HCT116 (cell line): ENCODE measurements around the gene CDH23. TPM values are rescaled to one million over a fixed set of nuclear protein-coding genes. Genes with fewer than 3 reads are reported as not detected.

Source experiments
- ATAC-seq: fragments of 200-7000 bp; cut with Tn5 transposase; 2 replicates; pipeline ENCODE4 v1.9.1; 2020; ENCODE audit warnings: mild to moderate bottlenecking, moderate library complexity
- BruUV-seq: library from RNA; stranded (reverse); fragments of 400-500 nt; replicated peaks from 2 replicates; lab custom pipeline; 2021; lab: Mats Ljungman, UMichigan
- CTCF ChIA-PET: fragments of 300-600 bp; sonication (Branson Sonifier 250); formaldehyde crosslinking; loops from one replicate; lab custom pipeline; 2021; ENCODE audit warnings: antibody characterized with exemption; lab: Charles Lee
- POLR2A ChIA-PET: fragments of 300-600, 350-600 bp; sonication (Branson Sonifier 250); formaldehyde crosslinking; loops from one replicate; lab custom pipeline; 2021; ENCODE audit warnings: antibody characterized with exemption; lab: Charles Lee
- RAD21 ChIA-PET, 2 experiments: fragments of 300-600 bp; sonication (Branson Sonifier 250); formaldehyde crosslinking; loops; one replicate each; lab custom pipeline; 2023; ENCODE audit warnings: low total read pairs in 2 of 2; ENCODE audit not compliant: uncharacterized antibody in 2 of 2, unreplicated experiment in 2 of 2, low non-redundant PET in 1 of 2; lab: Charles Lee
- DNase-seq: peaks from one replicate; pipeline ENCODE4 v3.0.0-alpha.2; 2010; ENCODE audit warnings: low read depth, low spot score
- H2AFZ ChIP-seq: fragments of 200-600 bp; shearing (Covaris generic), sonication (generic); 2 replicates; pipeline ENCODE4 v1.6.1; 2017; ENCODE audit warnings: low read depth, mixed run types, mixed read lengths, antibody characterized with exemption, low read length; ENCODE audit not compliant: poor library complexity, severe bottlenecking
- H3K27ac ChIP-seq: 2 replicates; pipeline ENCODE4 v1.5.1; 2012; ENCODE audit warnings: low read depth, low read length
- H3K27me3 ChIP-seq: fragments of 200-600 bp; sonication (generic); 2 replicates; pipeline ENCODE4 v1.6.1; 2016; ENCODE audit warnings: mixed run types, low read length, mixed read lengths; ENCODE audit not compliant: insufficient read depth
- H3K36me3 ChIP-seq, 2 experiments: fragments of 200-500 bp in 1 of 2; fragments of 200-600 bp in 1 of 2; sonication (Bioruptor generic) in 1 of 2; sonication (generic) in 1 of 2; 2 replicates each; pipeline versions ENCODE4 v1.5.1 to v1.6.1; 2014 to 2016; ENCODE audit warnings: low read length in 2 of 2, inconsistent platforms in 1 of 2, mixed read lengths in 1 of 2, mixed run types in 1 of 2; ENCODE audit not compliant: insufficient read depth in 2 of 2, control insufficient read depth in 1 of 2
- H3K4me1 ChIP-seq, 2 experiments: fragments of 200-600 bp in 1 of 2; sonication (generic) in 1 of 2; 2 replicates each; pipeline versions ENCODE4 v1.5.1 to v1.6.1; 2012 to 2017; ENCODE audit warnings: low read length in 2 of 2, inconsistent platforms in 1 of 2, mild to moderate bottlenecking in 1 of 2, mixed read lengths in 1 of 2, mixed run types in 1 of 2, moderate library complexity in 1 of 2; ENCODE audit not compliant: insufficient read depth in 2 of 2, control insufficient read depth in 1 of 2
- H3K4me2 ChIP-seq: fragments of 200-600 bp; sonication (generic); 2 replicates; pipeline ENCODE4 v1.6.1; 2017; ENCODE audit warnings: mixed run types, low read length, mixed read lengths
- H3K4me3 ChIP-seq, 2 experiments: fragments of 200-600 bp in 1 of 2; sonication (generic) in 1 of 2; replicated peaks in 1 of 2; 2 replicates each; pipeline ENCODE4 v1.5.1; 2011 to 2016; ENCODE audit warnings: low read length in 2 of 2, control low read depth in 1 of 2, low read depth in 1 of 2, mild to moderate bottlenecking in 1 of 2, mixed read lengths in 1 of 2, mixed run types in 1 of 2
- H3K79me2 ChIP-seq: fragments of 200-600 bp; sonication (generic); 2 replicates; pipeline ENCODE4 v1.6.1; 2017; ENCODE audit warnings: mild to moderate bottlenecking, mixed run types, low read length, moderate library complexity, mixed read lengths; ENCODE audit not compliant: insufficient read depth
- H3K9ac ChIP-seq: fragments of 200-600 bp; sonication (generic); 2 replicates; pipeline ENCODE4 v1.6.1; 2016; ENCODE audit warnings: low read length, mixed read lengths
- H3K9me2 ChIP-seq: fragments of 200-600 bp; sonication (generic), shearing (Covaris generic); 2 replicates; pipeline ENCODE4 v1.6.1; 2017; ENCODE audit warnings: mixed run types, mild to moderate bottlenecking, moderate library complexity; ENCODE audit not compliant: insufficient read depth
- H3K9me3 ChIP-seq, 2 experiments: fragments of 200-500 bp in 1 of 2; fragments of 200-600 bp in 1 of 2; sonication (Bioruptor generic) in 1 of 2; sonication (generic) in 1 of 2; 2 replicates each; pipeline ENCODE4 v1.6.1; 2014 to 2017; ENCODE audit warnings: low read length in 2 of 2, mixed read lengths in 2 of 2, inconsistent platforms in 1 of 2, low read depth in 1 of 2, mild to moderate bottlenecking in 1 of 2, mixed run types in 1 of 2, moderate library complexity in 1 of 2; ENCODE audit not compliant: control insufficient read depth in 1 of 2, insufficient read depth in 1 of 2
- H4K20me1 ChIP-seq: fragments of 200-600 bp; sonication (generic), shearing (Covaris generic); 2 replicates; pipeline ENCODE4 v1.6.1; 2017; ENCODE audit warnings: mixed run types, mild to moderate bottlenecking, moderate library complexity; ENCODE audit not compliant: insufficient read depth
- CBX3 ChIP-seq: IDR thresholded peaks from 2 replicates; pipeline ENCODE4 v1.6.1; 2012; ENCODE audit warnings: low read depth
- CEBPB ChIP-seq: IDR thresholded peaks from 2 replicates; pipeline ENCODE4 v1.6.1; 2012; ENCODE audit warnings: low read depth
- ELF1 ChIP-seq: IDR thresholded peaks from 2 replicates; pipeline ENCODE4 v1.6.1; 2012; ENCODE audit warnings: low read depth, borderline replicate concordance
- POLR2A ChIP-seq: IDR thresholded peaks from 2 replicates; pipeline ENCODE4 v1.7.0; 2011; ENCODE audit warnings: borderline replicate concordance; ENCODE audit not compliant: insufficient read depth, insufficient read length; ENCODE audit errors: extremely low read depth
- POLR2AphosphoS5 ChIP-seq: IDR thresholded peaks from 2 replicates; pipeline ENCODE4 v1.6.1; 2011; ENCODE audit warnings: mild to moderate bottlenecking, low read depth, low read length, moderate library complexity
- RAD21 ChIP-seq: IDR thresholded peaks from 2 replicates; pipeline ENCODE4 v1.6.1; 2012; ENCODE audit warnings: low read depth, mild to moderate bottlenecking
- SIN3A ChIP-seq: IDR thresholded peaks from 2 replicates; pipeline ENCODE4 v1.6.1; 2012; ENCODE audit warnings: low read depth
- TCF7L2 ChIP-seq: IDR thresholded peaks from 2 replicates; pipeline ENCODE4 v1.7.0; 2011; ENCODE audit warnings: borderline replicate concordance, inconsistent platforms; ENCODE audit not compliant: insufficient read depth, insufficient read length; ENCODE audit errors: extremely low read depth
- intact Hi-C: fragments of 100-400 bp; cut with micrococcal nuclease; formaldehyde crosslinking; loops from 2 replicates; pipeline ENCODE4 v1.10.0; 2022
- total RNA-seq: library from RNA; stranded (reverse); gene quantifications from one replicate; pipeline ENCODE4 v1.2.1, GENCODE V29; 2021; ENCODE audit not compliant: unreplicated experiment
- TF ChIP-seq, protein P1 (sequence below), 3 experiments: fragments of 200-600 bp in 1 of 3; sonication (generic) in 1 of 3; IDR thresholded peaks in 2 of 3; conservative IDR thresholded peaks in 1 of 3; 2 replicates each; pipeline ENCODE4 v1.5.1; 2012 to 2017; ENCODE audit warnings: low read depth in 2 of 3, low read length in 2 of 3, antibody characterized with exemption in 1 of 3, borderline replicate concordance in 1 of 3, control low read depth in 1 of 3, mild to moderate bottlenecking in 1 of 3, mixed read lengths in 1 of 3, mixed run types in 1 of 3, moderate library complexity in 1 of 3; ENCODE audit not compliant: insufficient read depth in 1 of 3
- TF ChIP-seq, protein P2 (sequence below): IDR thresholded peaks from 2 replicates; pipeline ENCODE4 v1.6.1; 2011; ENCODE audit warnings: mild to moderate bottlenecking, low read length, moderate library complexity; ENCODE audit not compliant: insufficient replicate concordance; ENCODE audit errors: extremely low read depth

Gene CDH23
- total RNA-seq, 1 experiment from 2014 or later = not detected

DNA sequence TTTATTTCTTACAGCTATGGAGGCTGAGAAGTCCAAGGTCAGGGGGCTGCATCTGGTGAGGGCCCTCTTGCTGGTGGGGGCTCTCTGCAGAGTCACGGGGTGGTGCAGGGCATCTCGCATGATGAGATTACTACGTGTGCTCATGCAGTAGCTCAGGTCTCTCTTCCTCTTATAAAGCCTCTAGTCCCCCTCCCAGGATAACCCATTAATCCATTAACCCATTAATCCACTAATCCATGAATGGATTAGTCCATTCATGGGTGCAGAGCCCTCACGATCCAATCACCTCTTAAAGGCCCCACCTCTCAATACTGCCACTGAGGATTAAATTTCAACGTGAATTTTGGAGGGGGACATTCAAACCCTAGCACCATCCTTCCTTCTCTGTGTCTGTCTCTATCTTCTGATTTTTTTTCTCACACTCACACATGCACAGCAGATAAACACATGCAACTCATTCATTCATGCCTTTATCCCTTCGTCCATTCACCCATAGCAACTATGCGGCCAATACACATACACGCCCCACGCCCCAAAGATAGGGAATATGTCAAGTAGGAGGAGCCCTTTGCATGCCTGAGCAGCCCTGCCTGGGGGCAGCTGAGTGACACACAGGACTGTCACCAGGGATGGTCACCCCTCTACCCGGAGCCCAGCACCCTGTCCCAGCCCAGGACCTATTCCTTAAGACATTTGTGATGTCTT, 236.3 kb downstream of the CDH23 start:
- H3K36me3 ChIP-seq = no peaks in the 10 kb centered on the region
- no peak overlapping the region for H3K4me2 ChIP-seq
- no peak overlapping the region for H3K9ac ChIP-seq
- no peaks in the 10 kb centered on the region for H3K27me3 ChIP-seq
- H3K27ac ChIP-seq = no peak overlapping the region
- no peak overlapping the region for H3K4me3 ChIP-seq
- no peak for TF ChIP-seq POLR2A
- TF ChIP-seq, all 23 proteins: peak for 0
- Histone ChIP-seq H3K79me2 (no peaks in the 10 kb centered on the region), H3K4me1 (no peaks in the 10 kb centered on the region), H3K9me2 (no peaks in the 10 kb centered on the region), H2AFZ (no peak overlapping the region), H3K9me3 (no peaks in the 10 kb centered on the region), H4K20me1 (no peaks in the 10 kb centered on the region)
- ChIA-PET RAD21 (no interaction called here), POLR2A (no interaction called here), CTCF (no interaction called here)
- ATAC-seq (no peak), DNase-seq (no peak)
- no TSS peak for BruUV-seq
- intact Hi-C loops = no loop called here

DNA sequence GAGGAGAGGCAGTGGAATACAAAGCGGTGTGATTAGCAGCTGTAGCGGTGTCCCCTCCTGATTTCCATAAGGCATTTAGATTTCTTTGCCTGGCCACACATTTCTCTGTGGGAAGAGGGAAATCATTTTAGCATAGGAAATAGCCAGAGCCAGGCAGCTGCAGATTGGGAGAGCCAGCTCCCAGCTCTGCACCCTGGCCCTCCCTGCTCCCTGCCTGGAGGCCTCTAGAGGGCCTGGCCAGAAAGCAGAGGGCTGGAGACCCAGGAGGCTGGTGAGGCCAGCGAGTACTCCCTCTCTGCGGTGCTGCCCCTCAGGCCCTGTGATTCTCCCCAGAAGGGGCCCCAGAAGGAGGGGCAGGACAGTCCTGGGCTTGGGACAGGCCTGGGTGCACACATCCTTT, 237.2 kb downstream of the CDH23 start:
- CTCF ChIA-PET = no interaction called here
- Histone ChIP-seq H3K27me3 (no peaks in the 10 kb centered on the region), H3K9ac (no peak overlapping the region), H3K9me3 (no peaks in the 10 kb centered on the region), H3K36me3 (no peaks in the 10 kb centered on the region), H3K79me2 (no peaks in the 10 kb centered on the region), H3K4me1 (no peaks in the 10 kb centered on the region), H3K4me2 (no peak overlapping the region)
- TF ChIP-seq, protein P1, sequence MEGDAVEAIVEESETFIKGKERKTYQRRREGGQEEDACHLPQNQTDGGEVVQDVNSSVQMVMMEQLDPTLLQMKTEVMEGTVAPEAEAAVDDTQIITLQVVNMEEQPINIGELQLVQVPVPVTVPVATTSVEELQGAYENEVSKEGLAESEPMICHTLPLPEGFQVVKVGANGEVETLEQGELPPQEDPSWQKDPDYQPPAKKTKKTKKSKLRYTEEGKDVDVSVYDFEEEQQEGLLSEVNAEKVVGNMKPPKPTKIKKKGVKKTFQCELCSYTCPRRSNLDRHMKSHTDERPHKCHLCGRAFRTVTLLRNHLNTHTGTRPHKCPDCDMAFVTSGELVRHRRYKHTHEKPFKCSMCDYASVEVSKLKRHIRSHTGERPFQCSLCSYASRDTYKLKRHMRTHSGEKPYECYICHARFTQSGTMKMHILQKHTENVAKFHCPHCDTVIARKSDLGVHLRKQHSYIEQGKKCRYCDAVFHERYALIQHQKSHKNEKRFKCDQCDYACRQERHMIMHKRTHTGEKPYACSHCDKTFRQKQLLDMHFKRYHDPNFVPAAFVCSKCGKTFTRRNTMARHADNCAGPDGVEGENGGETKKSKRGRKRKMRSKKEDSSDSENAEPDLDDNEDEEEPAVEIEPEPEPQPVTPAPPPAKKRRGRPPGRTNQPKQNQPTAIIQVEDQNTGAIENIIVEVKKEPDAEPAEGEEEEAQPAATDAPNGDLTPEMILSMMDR (IDR thresholded peaks at IDR 0.05 in 2 of 3, conservative IDR thresholded peaks at IDR 0.05 in 1 of 3; ENCODE audit: borderline replicate concordance in 1 of 3, insufficient read depth in 1 of 3, low read depth in 2 of 3, low read length in 2 of 3) = no peak
- TF ChIP-seq ELF1 = no peak
- TF ChIP-seq, protein P2, sequence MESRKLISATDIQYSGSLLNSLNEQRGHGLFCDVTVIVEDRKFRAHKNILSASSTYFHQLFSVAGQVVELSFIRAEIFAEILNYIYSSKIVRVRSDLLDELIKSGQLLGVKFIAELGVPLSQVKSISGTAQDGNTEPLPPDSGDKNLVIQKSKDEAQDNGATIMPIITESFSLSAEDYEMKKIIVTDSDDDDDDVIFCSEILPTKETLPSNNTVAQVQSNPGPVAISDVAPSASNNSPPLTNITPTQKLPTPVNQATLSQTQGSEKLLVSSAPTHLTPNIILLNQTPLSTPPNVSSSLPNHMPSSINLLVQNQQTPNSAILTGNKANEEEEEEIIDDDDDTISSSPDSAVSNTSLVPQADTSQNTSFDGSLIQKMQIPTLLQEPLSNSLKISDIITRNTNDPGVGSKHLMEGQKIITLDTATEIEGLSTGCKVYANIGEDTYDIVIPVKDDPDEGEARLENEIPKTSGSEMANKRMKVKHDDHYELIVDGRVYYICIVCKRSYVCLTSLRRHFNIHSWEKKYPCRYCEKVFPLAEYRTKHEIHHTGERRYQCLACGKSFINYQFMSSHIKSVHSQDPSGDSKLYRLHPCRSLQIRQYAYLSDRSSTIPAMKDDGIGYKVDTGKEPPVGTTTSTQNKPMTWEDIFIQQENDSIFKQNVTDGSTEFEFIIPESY = no peak
- no peak for TF ChIP-seq RAD21
- no peak for TF ChIP-seq POLR2AphosphoS5
- TF ChIP-seq SIN3A = no peak
- TF ChIP-seq CBX3 = no peak
- no peak for TF ChIP-seq POLR2A
- TF ChIP-seq TCF7L2 = no peak
- no peak for TF ChIP-seq CEBPB
- TF ChIP-seq, all 23 proteins: peak for 0
- H3K27ac ChIP-seq = no peak overlapping the region
- no peak overlapping the region for H2AFZ ChIP-seq
- intact Hi-C loops = no loop called here
- POLR2A ChIA-PET = no interaction called here
- BruUV-seq = no TSS peak
- no peaks in the 10 kb centered on the region for H3K9me2 ChIP-seq
- no peak overlapping the region for H3K4me3 ChIP-seq
- peak; percentile 58; the same call in 1 of the 2 replicates for ATAC-seq
- RAD21 ChIA-PET = no interaction called here
- no peak for DNase-seq
- H4K20me1 ChIP-seq = no peaks in the 10 kb centered on the region
